BLaER1 (cell line): ENCODE data around the gene ZNF260.
A peak's percentile ranks its signal among the peaks of the same experiment; 100 is the strongest.

ENCODE experiments used
- H3K27ac ChIP-seq: shearing (Covaris generic); formaldehyde crosslinking; 2 replicates; pipeline ENCODE4 v1.8.1; 2022
- H3K27me3 ChIP-seq: shearing (Covaris generic); formaldehyde crosslinking; 2 replicates; pipeline ENCODE4 v1.8.1; 2022
- H3K36me3 ChIP-seq: shearing (Covaris generic); formaldehyde crosslinking; 2 replicates; pipeline ENCODE4 v1.8.1; 2022
- H3K4me1 ChIP-seq: shearing (Covaris generic); formaldehyde crosslinking; 2 replicates; pipeline ENCODE4 v1.8.1; 2022
- H3K4me2 ChIP-seq: shearing (Covaris generic); formaldehyde crosslinking; 2 replicates; pipeline ENCODE4 v1.8.1; 2022
- H3K4me3 ChIP-seq: shearing (Covaris generic); formaldehyde crosslinking; 2 replicates; pipeline ENCODE4 v1.8.1; 2022
- H3K9ac ChIP-seq: shearing (Covaris generic); formaldehyde crosslinking; 2 replicates; pipeline ENCODE4 v1.8.1; 2022
- H3K9me3 ChIP-seq: shearing (Covaris generic); formaldehyde crosslinking; 2 replicates; pipeline ENCODE4 v1.8.1; 2022
- H4K20me1 ChIP-seq: shearing (Covaris generic); formaldehyde crosslinking; 2 replicates; pipeline ENCODE4 v1.8.1; 2022
- Cebpa-rat ChIP-seq: shearing (Covaris generic); IDR thresholded peaks from 2 replicates; pipeline ENCODE4 v1.8.1; 2022

ZNF260 gene

DNA sequence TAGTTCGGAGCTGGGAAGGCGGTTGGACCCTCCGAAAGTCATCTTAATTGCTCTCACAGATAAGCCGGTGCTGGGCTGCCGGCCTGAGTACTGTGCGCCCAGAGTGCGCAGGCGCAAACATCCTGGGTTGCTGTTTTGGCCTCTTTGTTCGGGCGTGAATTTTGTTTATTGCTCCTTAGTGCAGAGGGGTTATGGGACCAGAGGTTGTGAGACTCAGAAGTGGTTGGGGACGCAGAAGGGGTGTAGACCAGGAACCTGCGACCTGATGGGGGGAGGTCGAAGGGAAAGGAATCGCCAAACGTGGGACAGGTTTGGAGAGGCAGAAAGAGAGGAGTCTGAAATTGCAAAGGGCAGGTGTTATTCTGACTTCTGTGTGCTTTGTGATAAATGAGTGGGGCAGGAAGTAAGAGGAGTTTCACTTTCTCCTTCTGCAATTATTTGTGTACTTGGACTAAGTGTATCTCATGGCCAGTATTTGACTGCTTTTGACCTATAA, 38.1 kb downstream of the ZNF260 start:
- H3K9me3 ChIP-seq = peaks cover 25% of the 10 kb centered on the region
- peaks cover 26% of the 10 kb centered on the region for H3K36me3 ChIP-seq
- H3K27ac ChIP-seq = peak overlapping the region; percentile 98
- H3K9ac ChIP-seq = peak overlapping the region; percentile 96
- H3K4me2 ChIP-seq = peak overlapping the region; percentile 91
- H3K4me3 ChIP-seq = peak overlapping the region; percentile 80
- H4K20me1 ChIP-seq = peaks cover 4% of the 10 kb centered on the region; the same call in 1 of the 2 replicates
- no peak for TF ChIP-seq Cebpa-rat
- H3K4me1 ChIP-seq = peaks cover 59% of the 10 kb centered on the region
- no peaks in the 10 kb centered on the region for H3K27me3 ChIP-seq

DNA sequence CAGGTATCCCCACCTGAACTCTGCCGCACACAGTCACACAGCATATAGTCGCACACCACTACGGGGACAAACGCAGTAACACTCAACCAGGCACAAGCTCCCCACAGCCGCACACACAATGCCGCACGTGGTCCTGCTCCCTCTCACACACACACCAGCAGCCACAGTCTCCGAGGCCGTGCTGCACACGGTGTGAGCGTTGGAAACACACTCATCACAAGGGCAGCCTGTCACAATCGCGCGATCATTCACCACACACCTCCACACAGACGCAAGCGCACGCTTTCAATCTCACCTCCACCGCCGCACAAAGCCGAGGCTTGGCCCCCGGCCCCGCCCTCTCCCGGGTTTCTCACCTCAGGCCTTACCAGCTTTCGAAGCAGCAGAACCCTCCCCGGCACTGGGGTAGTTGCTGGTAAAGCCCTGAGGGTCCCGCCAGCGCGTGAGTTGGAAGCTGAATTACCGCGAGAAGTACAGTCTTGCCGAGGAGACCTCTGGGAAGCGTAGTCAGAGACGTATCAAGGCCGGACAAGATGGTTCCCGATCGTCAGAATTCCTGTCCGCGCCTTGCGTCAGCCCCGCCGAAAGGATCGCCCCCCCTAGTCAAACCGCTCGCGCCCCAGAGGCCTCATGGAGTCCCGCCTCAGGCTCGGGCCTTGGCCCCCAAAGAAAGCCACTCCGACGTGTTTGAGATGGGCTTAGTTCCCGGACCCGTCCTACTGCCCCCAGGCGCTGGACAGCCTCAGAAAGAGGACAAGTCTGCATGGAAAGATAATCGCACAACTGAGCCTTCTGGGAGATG, 38.8 kb downstream of the ZNF260 start, which contains the start of gene ZNF566:
Gene ZNF566, minus strand, starts transcription at position 444 of the 802 bp plus-strand sequence. CDS start 13,004 bp downstream, outside the sequence.
- H4K20me1 ChIP-seq = peaks cover 4% of the 10 kb centered on the region; the same call in 1 of the 2 replicates
- peaks cover 31% of the 10 kb centered on the region for H3K9me3 ChIP-seq
- peak within 1 kb of the TSS; percentile 98 for H3K27ac ChIP-seq
- H3K4me3 ChIP-seq = peak within 1 kb of the TSS; percentile 80
- H3K9ac ChIP-seq = peak within 1 kb of the TSS; percentile 96
- H3K4me1 ChIP-seq = peaks cover 53% of the 10 kb centered on the region
- peaks cover 32% of the 10 kb centered on the region for H3K36me3 ChIP-seq
- no peaks in the 10 kb centered on the region for H3K27me3 ChIP-seq
- TF ChIP-seq Cebpa-rat = peak; percentile 43; the same call in 1 of the 2 replicates
- peak within 1 kb of the TSS; percentile 91 for H3K4me2 ChIP-seq

DNA sequence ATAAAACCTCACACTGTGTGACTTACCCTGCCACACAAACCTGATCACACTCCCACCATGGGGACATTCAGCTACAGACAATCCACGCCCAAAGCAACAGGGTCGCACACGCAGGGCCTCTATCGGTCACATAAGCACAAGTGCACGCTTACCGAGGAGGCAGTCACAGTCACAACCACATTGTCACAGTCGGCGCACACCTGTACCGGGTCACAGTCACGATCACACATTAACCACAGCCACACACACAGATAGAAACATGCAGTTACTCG, 39.3 kb downstream of the ZNF260 start:
- H3K4me2 ChIP-seq = peak overlapping the region; percentile 91

DNA sequence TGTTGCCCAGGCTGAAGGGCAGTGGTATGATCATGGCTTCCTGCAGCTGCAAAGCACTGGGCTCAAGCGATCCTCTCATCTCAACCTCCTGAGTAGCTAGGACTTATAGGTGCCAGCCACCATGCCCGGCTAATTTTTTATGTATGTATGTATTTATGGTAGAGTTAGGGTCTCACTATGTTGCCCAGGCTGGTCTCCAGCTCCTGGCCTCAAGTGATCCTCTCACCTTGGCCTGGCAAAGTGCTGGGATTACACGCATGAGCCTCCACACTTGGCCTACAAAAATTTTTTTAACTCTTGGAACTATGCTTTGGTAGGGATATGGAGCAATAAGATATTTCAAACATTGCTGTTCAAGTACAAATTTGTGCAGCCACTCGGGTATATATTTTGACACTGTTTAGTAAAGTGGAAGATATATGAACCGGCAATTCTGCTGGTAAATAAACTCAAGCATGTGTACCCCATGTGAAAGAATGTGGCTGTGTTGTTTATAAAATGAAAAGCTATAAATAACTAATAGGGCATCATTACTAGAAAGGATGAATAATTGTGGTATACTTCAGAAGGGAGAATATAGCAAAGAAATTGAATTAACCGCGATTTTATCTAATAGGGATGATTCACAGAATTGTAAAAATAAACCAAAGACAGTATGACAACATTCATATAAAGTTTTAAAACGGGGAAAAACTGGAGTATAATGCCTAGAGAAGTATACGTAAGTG, 39.8 kb downstream of the ZNF260 start:
- peaks cover 41% of the 10 kb centered on the region for H3K9me3 ChIP-seq
- H3K36me3 ChIP-seq = peaks cover 43% of the 10 kb centered on the region
- H3K9ac ChIP-seq = peak overlapping the region; percentile 96
- peak overlapping the region; percentile 80 for H3K4me3 ChIP-seq
- peak overlapping the region; percentile 98 for H3K27ac ChIP-seq
- peaks cover 4% of the 10 kb centered on the region; the same call in 1 of the 2 replicates for H4K20me1 ChIP-seq
- no peak for TF ChIP-seq Cebpa-rat
- H3K4me1 ChIP-seq = peaks cover 52% of the 10 kb centered on the region
- peak overlapping the region; percentile 91 for H3K4me2 ChIP-seq
- H3K27me3 ChIP-seq = no peaks in the 10 kb centered on the region

More for the DNA sequence above, 39.3 kb downstream of the ZNF260 start:
- Histone ChIP-seq H3K27ac (peak overlapping the region; percentile 98), H3K9me3 (peaks cover 36% of the 10 kb centered on the region), H3K27me3 (no peaks in the 10 kb centered on the region), H3K4me3 (peak overlapping the region; percentile 80), H3K36me3 (peaks cover 38% of the 10 kb centered on the region), H3K9ac (peak overlapping the region; percentile 96), H3K4me1 (peaks cover 52% of the 10 kb centered on the region), H4K20me1 (peaks cover 4% of the 10 kb centered on the region; the same call in 1 of the 2 replicates)
- TF ChIP-seq Cebpa-rat = no peak

DNA sequence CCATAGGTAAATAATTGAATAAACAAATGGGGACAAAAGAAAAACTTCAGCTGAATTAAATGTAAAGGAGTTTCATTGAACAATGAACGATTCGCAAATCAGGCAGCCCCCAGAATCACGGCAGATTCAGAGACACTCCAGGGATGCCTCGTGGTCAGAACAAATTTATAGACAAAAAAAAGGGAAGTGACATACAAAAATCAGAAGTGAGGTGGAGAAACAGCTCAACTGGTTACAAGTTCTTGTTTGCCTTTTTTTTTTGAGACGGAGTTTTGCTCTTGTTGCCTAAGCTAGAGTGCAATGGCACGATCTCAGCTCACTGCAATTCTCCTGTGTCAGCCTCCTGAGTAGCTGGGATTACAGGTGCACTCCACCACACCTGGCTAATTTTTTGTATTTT, 44.4 kb downstream of the ZNF260 start:
- Histone ChIP-seq H3K27ac (no peak overlapping the region), H3K4me2 (no peak overlapping the region; the same call in 1 of the 2 replicates), H4K20me1 (peaks cover 4% of the 10 kb centered on the region; the same call in 1 of the 2 replicates), H3K4me1 (peaks cover 27% of the 10 kb centered on the region), H3K36me3 (peaks cover 84% of the 10 kb centered on the region), H3K4me3 (no peak overlapping the region), H3K9me3 (peaks cover 84% of the 10 kb centered on the region), H3K27me3 (no peaks in the 10 kb centered on the region), H3K9ac (no peak overlapping the region)
- no peak for TF ChIP-seq Cebpa-rat

DNA sequence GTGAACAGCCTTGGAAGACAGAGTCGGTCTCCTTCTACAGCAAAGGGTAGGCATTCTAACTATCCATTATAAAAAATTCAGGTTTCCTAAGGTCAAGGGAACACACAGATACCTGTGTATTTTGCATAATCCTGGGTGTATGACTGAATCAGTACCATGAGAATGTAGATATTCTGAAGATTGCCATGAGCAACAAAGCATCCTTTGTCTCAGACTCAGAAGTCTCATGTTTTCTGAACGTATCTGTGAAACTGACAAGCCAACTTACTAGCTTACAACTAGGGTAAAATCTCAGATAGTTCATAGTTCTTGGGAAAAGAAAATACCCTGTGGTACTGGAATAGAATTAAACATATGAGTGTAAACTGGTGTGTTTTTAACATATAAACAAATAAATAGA, 45.2 kb downstream of the ZNF260 start:
- Histone ChIP-seq H3K36me3 (peaks cover 92% of the 10 kb centered on the region), H3K27ac (no peak overlapping the region), H4K20me1 (peaks cover 1% of the 10 kb centered on the region; the same call in 1 of the 2 replicates), H3K4me2 (no peak overlapping the region), H3K9me3 (peaks cover 92% of the 10 kb centered on the region), H3K4me3 (no peak overlapping the region), H3K9ac (no peak overlapping the region), H3K4me1 (peaks cover 19% of the 10 kb centered on the region), H3K27me3 (no peaks in the 10 kb centered on the region)
- no peak for TF ChIP-seq Cebpa-rat
